Measurements from ENCODE around the gene TRPM3.

Gene TRPM3

GRCh38 chr9:70805949-70806348 lies 315.5 kb downstream of the TRPM3 start:
- in situ Hi-C loops (cut with HindIII; ENCODE audit: low pct_ligation_motif_present, low sequenced_read_pairs), result no loop called here
- no peak overlapping the region for H3K27ac ChIP-seq
- TF ChIP-seq CTCF (IDR thresholded peaks at IDR 0.05; ENCODE audit: low read depth, low read length, missing control alignments), result no peak
- no peaks in the 10 kb centered on the region for H3K36me3 ChIP-seq (replicated peaks)
- no peak overlapping the region for H3K4me3 ChIP-seq (ENCODE audit: low read depth, low read length)
- H3K27me3 ChIP-seq (replicated peaks), result no peaks in the 10 kb centered on the region
- DNase-seq, result no peak

- no peak for DNase-seq
- H3K27ac ChIP-seq, result no peak overlapping the region
- no peak for TF ChIP-seq CTCF (IDR thresholded peaks at IDR 0.05; ENCODE audit: low read depth, low read length, missing control alignments)
- no peaks in the 10 kb centered on the region for H3K36me3 ChIP-seq (replicated peaks)
- H3K27me3 ChIP-seq (replicated peaks), result no peaks in the 10 kb centered on the region
- H3K4me3 ChIP-seq (ENCODE audit: low read depth, low read length), result no peak overlapping the region
- in situ Hi-C loops (cut with HindIII; ENCODE audit: low pct_ligation_motif_present, low sequenced_read_pairs), result no loop called here
Measured at GRCh38 chr9:70802758-70803436, 318.5 kb downstream of the TRPM3 start.

- no peak for TF ChIP-seq CTCF (IDR thresholded peaks at IDR 0.05; ENCODE audit: low read depth, low read length, missing control alignments)
- H3K27me3 ChIP-seq (replicated peaks), result no peaks in the 10 kb centered on the region
- no peaks in the 10 kb centered on the region for H3K36me3 ChIP-seq (replicated peaks)
- H3K27ac ChIP-seq, result no peak overlapping the region
- peak; percentile 7 for DNase-seq
- in situ Hi-C loops (cut with HindIII; ENCODE audit: low pct_ligation_motif_present, low sequenced_read_pairs), result no loop called here
- no peak overlapping the region for H3K4me3 ChIP-seq (ENCODE audit: low read depth, low read length)
Measured at GRCh38 chr9:70802206-70802605, 319.2 kb downstream of the TRPM3 start.

- no peak overlapping the region for H3K27ac ChIP-seq
- H3K27me3 ChIP-seq (replicated peaks), result no peaks in the 10 kb centered on the region
- no peak overlapping the region for H3K4me3 ChIP-seq (ENCODE audit: low read depth, low read length)
- no peak for DNase-seq
- in situ Hi-C loops (cut with HindIII; ENCODE audit: low pct_ligation_motif_present, low sequenced_read_pairs), result no loop called here
- H3K36me3 ChIP-seq (replicated peaks), result no peaks in the 10 kb centered on the region
- no peak for TF ChIP-seq CTCF (IDR thresholded peaks at IDR 0.05; ENCODE audit: low read depth, low read length, missing control alignments)
Measured at GRCh38 chr9:70801181-70801829, 320.1 kb downstream of the TRPM3 start.

- H3K27me3 ChIP-seq (replicated peaks), result no peaks in the 10 kb centered on the region
- in situ Hi-C loops (cut with HindIII; ENCODE audit: low pct_ligation_motif_present, low sequenced_read_pairs), result no loop called here
Measured at GRCh38 chr9:70798018-70798417, 323.4 kb downstream of the TRPM3 start.

More at GRCh38 chr9:70798018-70798417, 323.4 kb downstream of the TRPM3 start:
- Histone ChIP-seq H3K36me3 (replicated peaks) (no peaks in the 10 kb centered on the region), H3K4me3 (ENCODE audit: low read depth, low read length) (no peak overlapping the region), H3K27ac (no peak overlapping the region)
- DNase-seq, result no peak
- no peak for TF ChIP-seq CTCF (IDR thresholded peaks at IDR 0.05; ENCODE audit: low read depth, low read length, missing control alignments)
